Fibroblast of skin of left biceps (primary cell): ENCODE data around the gene RRAS.
"Not testable (repeated sequence)": the region's sequence is repeated elsewhere in the genome, so short reads cannot be mapped to it uniquely, and the experiment has no call there.

Experiments
- DNase-seq, 2 experiments: peaks; one replicate each; pipeline ENCODE4 v3.0.0-alpha.2; 2013; ENCODE audit warnings: low read depth in 2 of 2

Gene RRAS

GRCh38 chr19:49632576-49632975 is 7.4 kb downstream of the RRAS start:
- DNase-seq, result no peak

- DNase-seq, result no peak
These were observed 8.2 kb downstream of the RRAS start for GRCh38 chr19:49631610-49632192.

DNA sequence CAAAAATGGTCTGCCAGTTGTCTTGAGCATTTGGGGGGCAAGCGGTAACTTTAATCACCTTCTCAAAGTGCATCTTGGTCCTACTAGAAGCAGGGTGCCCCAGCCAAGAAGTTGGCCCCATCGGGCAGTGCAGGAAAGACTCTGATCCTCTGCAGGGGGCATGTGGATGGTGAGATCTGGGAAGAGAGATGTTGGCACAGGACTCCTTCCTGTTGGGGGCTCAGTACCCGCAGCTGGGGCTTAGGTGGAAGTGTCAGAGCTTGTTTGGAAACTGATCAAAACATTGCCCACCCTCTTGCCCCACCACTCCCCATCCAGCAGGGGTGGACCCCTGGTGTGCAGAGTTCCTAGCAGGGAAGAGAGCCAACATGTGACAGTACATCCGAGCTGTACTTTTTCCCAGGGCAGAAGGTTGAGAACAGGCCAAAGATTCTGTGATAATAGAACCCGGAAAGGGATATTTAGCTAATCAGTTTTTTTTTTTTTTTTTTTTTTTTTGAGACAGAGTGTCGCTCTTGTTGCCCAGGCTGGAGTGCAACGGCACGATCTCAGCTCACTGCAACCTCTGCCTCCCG is 8.8 kb downstream of the RRAS start:
- DNase-seq, result no peak

- DNase-seq, result no peak
These were observed 10.3 kb downstream of the RRAS start for GRCh38 chr19:49629659-49630058.

- DNase-seq, result no peak
These were observed 13.7 kb downstream of the RRAS start for GRCh38 chr19:49626226-49626625.

DNA sequence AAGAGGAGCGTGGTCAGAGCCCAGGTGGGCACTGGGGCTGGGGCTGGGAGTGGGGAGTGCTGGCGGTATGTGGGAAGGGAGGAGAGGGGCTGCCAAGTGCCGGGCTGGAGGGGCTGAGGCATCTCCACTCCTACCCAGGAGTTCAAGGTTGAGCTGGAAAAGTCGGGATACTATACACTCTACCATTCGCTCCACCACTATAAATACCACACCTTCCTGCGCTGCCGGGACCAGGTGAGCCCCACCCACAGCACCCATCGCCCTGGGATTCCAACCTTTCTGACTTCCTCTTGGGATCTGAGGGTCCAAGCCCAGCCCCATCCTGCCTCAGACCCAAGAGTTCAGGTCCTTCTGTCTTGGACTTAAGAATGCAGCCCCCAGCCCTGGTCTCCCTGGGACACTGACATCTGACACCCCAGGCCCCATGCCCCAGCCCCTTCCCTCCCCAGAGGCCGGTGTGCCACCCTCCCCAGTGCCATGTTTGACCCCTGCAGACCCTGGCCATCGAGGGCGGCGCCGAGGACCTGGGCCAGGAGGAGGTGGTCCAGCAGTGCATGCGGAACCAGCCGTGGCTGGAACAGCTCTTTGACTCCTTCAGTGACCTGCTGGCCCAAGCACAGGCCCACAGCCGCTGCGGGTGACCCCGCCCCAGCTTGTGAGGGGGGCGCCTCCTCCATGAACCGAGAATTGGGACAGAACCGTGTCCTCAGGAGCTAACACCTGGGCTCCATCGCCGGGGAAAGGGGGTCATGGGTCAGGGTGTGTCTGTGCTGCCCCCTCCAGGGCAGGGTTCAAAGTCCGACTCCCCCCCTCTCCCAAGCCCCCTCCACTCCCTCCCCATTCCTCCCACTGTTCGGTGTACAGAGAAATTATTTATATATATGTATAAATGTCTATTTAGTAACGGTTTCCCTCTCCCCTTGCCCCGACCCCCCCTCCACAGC is 14.7 kb downstream of the RRAS start:
- no peak for DNase-seq

DNA sequence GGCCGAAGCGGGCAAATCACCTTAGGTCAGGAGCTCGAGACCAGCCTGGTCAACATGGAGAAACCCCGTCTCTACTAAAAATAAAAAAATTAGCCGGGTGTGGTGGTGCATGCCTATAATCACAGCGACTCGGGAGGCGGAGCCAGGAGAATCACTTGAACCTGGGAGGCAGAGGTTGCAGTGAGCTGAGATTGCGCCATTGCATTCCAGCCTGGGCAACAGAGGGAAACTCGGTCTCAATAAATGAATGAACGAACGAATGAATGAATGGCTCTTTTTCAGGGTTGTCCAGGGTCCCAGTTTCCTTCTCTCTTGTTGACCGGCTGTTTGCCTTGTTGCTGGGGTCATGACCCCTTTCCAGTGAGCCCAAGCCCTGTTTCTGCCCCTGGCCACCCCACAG is 22.1 kb downstream of the RRAS start:
- DNase-seq, result not testable (repeated sequence)

- DNase-seq, result no peak
These were observed 23.0 kb downstream of the RRAS start for GRCh38 chr19:49616945-49617344.

DNA sequence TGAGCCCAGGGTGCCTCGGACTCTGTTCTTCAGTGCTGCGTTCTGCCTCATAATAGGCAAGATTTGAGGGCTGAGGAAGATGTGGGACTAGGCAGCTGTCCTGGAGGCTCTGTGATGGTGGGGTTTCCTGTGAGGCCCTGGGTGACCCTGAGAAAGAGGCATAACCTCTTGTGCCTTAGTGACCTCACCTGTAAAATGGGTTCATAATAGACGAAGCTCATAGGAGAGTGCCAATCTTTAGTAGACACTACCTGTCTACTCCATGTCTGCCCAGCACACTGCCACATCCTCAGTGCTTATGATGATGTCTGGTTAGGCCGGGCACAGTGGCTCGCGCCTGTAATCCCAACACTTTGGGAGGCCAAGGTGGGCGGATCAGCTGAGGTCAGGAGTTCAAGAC is 23.4 kb downstream of the RRAS start:
- DNase-seq, result no peak

GRCh38 chr19:49615861-49616260 is 24.1 kb downstream of the RRAS start:
- DNase-seq, result no peak

GRCh38 chr19:49614096-49614833 is 25.7 kb downstream of the RRAS start:
- no peak for DNase-seq

- no peak for DNase-seq
These were observed 26.6 kb downstream of the RRAS start for GRCh38 chr19:49613374-49613773.

DNA sequence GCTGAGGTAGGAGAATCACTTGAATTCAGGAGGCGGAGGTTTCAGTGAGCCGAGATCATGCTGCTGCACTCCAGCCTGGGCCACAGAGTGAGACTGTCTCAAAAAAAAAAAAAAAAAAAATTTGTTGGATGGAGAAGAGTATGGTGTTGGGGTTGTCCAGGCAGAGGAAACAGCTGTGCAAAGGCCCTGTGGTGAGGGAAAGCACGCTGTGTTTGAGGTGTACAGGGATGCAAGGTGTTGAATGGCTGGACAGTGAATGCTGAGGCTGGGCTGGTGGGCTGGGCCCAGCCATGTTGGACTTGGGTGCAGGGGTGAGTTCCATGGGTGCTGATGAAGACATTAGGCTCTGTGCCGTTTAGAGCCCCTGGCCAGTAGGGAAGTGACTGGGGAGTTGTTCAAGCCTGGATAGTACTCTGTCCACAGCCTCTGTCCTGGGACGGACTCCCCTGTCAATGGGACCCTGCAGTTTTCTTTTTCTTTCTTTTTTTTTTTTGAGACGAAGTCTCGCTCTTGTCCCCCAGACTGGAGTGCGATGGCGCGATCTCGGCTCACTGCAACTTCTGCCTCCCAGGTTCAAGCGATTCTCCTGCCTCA is 30.3 kb downstream of the RRAS start:
- DNase-seq, result no peak

GRCh38 chr19:49605605-49606004 is 34.3 kb downstream of the RRAS start:
- DNase-seq, result no peak

GRCh38 chr19:49602806-49603205 is 37.1 kb downstream of the RRAS start:
- DNase-seq, result no peak

- no peak for DNase-seq
These were observed 38.4 kb downstream of the RRAS start for GRCh38 chr19:49601482-49602038.

DNA sequence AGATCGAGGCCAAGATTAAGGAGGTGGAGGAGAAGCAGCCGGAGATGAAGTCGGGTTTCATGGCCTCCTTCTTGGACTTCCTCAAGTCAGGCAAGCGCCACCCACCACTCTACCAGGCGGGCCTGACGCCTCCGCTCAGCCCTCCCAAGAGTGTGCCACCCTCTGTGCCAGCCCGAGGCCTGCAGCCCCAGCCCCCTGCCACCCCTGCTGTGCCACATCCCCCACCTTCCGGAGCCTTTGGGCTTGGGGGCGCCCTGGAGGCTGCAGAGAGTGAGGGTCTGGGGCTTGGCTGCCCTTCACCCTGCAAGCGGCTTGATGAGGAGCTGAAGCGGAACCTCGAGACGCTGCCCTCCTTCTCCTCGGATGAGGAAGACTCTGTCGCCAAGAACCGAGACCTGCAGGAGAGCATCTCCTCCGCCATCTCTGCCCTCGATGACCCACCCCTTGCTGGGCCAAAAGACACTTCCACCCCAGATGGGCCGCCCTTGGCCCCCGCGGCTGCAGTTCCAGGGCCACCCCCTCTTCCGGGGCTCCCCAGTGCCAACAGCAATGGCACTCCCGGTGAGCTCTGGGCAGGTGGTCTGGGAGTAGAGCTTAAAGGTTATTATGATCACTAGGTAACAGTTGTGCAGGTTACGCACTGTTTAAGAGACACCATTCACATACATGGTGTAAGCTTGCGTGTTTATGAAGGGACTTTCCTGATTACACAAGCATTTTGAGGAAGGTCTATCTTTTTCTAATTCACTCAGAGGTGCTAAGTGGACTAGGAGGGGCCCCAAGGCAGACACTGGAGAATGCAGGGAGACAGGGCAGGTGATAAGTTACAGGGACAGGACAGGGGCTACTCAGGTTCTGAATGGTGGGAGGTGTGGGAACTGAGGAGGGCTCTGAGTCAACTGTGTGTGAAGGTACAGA is 40.3 kb downstream of the RRAS start:
- no peak for DNase-seq

- no peak for DNase-seq
These were observed 42.3 kb downstream of the RRAS start for GRCh38 chr19:49597703-49597974.

DNA sequence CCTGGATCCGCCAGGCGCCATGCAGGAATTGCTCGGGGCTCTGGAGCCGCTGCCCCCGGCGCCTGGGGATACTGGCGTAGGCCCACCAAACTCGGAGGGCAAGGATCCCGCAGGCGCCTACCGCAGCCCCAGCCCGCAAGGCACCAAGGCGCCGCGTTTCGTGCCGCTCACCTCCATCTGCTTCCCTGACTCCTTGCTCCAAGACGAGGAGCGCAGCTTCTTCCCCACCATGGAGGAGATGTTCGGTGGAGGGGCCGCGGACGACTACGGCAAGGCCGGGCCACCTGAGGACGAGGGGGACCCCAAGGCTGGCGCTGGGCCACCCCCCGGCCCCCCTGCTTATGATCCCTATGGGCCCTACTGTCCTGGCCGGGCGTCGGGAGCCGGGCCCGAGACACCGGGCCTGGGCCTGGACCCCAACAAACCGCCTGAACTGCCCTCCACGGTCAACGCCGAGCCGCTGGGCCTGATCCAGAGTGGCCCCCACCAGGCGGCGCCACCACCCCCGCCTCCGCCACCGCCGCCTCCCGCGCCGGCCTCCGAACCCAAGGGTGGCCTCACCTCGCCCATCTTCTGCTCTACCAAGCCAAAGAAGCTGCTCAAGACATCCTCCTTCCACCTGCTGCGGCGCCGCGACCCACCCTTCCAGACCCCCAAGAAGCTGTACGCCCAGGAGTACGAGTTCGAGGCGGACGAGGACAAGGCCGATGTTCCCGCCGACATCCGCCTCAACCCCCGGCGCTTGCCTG is 42.8 kb downstream of the RRAS start:
- no peak for DNase-seq

- no peak for DNase-seq
These were observed 43.5 kb downstream of the RRAS start for GRCh38 chr19:49596407-49596806.
